Measurements from ENCODE around the gene CPNE4.

The CPNE4 gene

DNA sequence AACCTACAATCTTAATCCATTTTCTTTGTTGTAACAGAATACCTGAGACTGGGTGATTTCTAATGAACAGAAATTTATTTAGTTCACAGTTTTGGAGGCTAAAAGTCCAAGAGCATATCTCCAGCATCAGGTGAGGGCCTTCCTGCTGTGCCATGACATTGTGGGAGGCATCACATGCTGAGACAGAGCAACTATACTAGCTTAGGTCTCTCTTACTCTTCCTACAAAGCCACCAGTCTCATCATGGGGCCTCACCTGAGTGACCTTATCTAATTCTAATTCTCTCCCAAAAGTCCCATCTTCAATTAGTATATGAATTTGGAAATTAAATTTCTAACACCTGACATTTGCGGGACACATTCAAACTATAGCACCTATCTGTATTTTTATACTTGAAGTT is 285.0 kb downstream of the CPNE4 start:
- no peak overlapping the region for H3K4me3 ChIP-seq (ENCODE audit: low read depth, low read length)
- H3K36me3 ChIP-seq (ENCODE audit: control insufficient read depth, insufficient read depth, low read length) = no peaks in the 10 kb centered on the region
- no peak overlapping the region for H3K9ac ChIP-seq (ENCODE audit: low read depth, low read length)

GRCh38 chr3:131747466-131747865 is 287.3 kb downstream of the CPNE4 start:
- Histone ChIP-seq H3K36me3 (ENCODE audit: control insufficient read depth, insufficient read depth, low read length) (no peaks in the 10 kb centered on the region), H3K9ac (ENCODE audit: low read depth, low read length) (no peak overlapping the region)

More for the DNA sequence above, 285.0 kb downstream of the CPNE4 start:
- Histone ChIP-seq H3K27me3 (ENCODE audit: control insufficient read depth, insufficient read depth, low read length) (no peaks in the 10 kb centered on the region), H3K4me1 (ENCODE audit: control insufficient read depth, insufficient read depth, low read length) (peaks cover 3% of the 10 kb centered on the region), H3K9me3 (ENCODE audit: control insufficient read depth, insufficient read depth, low read length) (no peaks in the 10 kb centered on the region)

DNA sequence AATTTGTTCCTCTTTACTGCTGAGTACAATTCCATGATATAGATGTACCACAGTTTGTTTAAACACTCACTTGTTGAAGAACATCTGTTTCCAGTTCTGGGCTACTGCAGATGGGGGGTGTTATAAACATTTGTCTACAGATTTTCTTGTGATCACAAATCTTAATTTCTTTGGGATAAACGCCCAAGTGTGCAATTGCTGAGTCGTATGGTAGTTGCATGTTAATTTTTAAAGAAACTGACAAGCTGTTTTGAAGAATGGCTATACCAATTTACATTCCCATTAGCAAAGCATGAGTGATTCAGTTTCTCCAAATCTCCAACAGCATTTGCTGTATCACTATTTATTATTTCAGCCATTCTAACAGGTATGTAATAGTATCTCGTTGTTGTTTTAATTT is 290.0 kb downstream of the CPNE4 start:
- H3K4me3 ChIP-seq (ENCODE audit: low read depth, low read length) = no peak overlapping the region
- peaks cover 3% of the 10 kb centered on the region for H3K4me1 ChIP-seq (ENCODE audit: control insufficient read depth, insufficient read depth, low read length)
- H3K9me3 ChIP-seq (ENCODE audit: control insufficient read depth, insufficient read depth, low read length) = no peaks in the 10 kb centered on the region
- H3K9ac ChIP-seq (ENCODE audit: low read depth, low read length) = no peak overlapping the region
- no peaks in the 10 kb centered on the region for H3K36me3 ChIP-seq (ENCODE audit: control insufficient read depth, insufficient read depth, low read length)
- H3K27me3 ChIP-seq (ENCODE audit: control insufficient read depth, insufficient read depth, low read length) = no peaks in the 10 kb centered on the region

More at GRCh38 chr3:131747466-131747865, 287.3 kb downstream of the CPNE4 start:
- H3K9me3 ChIP-seq (ENCODE audit: control insufficient read depth, insufficient read depth, low read length) = no peaks in the 10 kb centered on the region
- H3K4me3 ChIP-seq (ENCODE audit: low read depth, low read length) = no peak overlapping the region
- H3K27me3 ChIP-seq (ENCODE audit: control insufficient read depth, insufficient read depth, low read length) = no peaks in the 10 kb centered on the region
- peaks cover 3% of the 10 kb centered on the region for H3K4me1 ChIP-seq (ENCODE audit: control insufficient read depth, insufficient read depth, low read length)

DNA sequence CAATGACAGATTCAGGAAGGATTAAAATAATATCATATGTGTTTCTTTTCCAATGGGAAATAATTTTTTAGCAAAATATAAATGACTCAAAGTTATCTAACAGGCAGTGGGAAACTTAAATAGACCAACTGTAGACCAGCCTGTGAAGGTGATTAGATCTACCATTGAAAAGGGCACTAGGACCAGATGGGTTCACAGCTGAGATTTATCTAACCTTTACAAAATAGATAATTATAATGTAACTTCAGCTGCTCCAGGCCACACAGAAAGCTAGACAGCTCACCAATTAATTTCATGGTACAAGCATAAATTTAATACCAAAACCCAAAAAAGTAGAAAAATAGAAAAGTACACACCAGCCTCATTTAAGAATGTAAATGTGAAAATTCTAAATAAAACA is 291.7 kb downstream of the CPNE4 start:
- peaks cover 3% of the 10 kb centered on the region for H3K4me1 ChIP-seq (ENCODE audit: control insufficient read depth, insufficient read depth, low read length)
- H3K27me3 ChIP-seq (ENCODE audit: control insufficient read depth, insufficient read depth, low read length) = no peaks in the 10 kb centered on the region
- no peaks in the 10 kb centered on the region for H3K36me3 ChIP-seq (ENCODE audit: control insufficient read depth, insufficient read depth, low read length)
- H3K4me3 ChIP-seq (ENCODE audit: low read depth, low read length) = no peak overlapping the region
- no peak overlapping the region for H3K9ac ChIP-seq (ENCODE audit: low read depth, low read length)
- H3K9me3 ChIP-seq (ENCODE audit: control insufficient read depth, insufficient read depth, low read length) = no peaks in the 10 kb centered on the region

GRCh38 chr3:131739211-131739610 is 295.6 kb downstream of the CPNE4 start:
- Histone ChIP-seq H3K4me3 (ENCODE audit: low read depth, low read length) (no peak overlapping the region), H3K36me3 (ENCODE audit: control insufficient read depth, insufficient read depth, low read length) (no peaks in the 10 kb centered on the region), H3K9ac (ENCODE audit: low read depth, low read length) (no peak overlapping the region), H3K4me1 (ENCODE audit: control insufficient read depth, insufficient read depth, low read length) (no peaks in the 10 kb centered on the region), H3K9me3 (ENCODE audit: control insufficient read depth, insufficient read depth, low read length) (no peaks in the 10 kb centered on the region), H3K27me3 (ENCODE audit: control insufficient read depth, insufficient read depth, low read length) (no peaks in the 10 kb centered on the region)

GRCh38 chr3:131738095-131738494 is 296.7 kb downstream of the CPNE4 start:
- no peaks in the 10 kb centered on the region for H3K9me3 ChIP-seq (ENCODE audit: control insufficient read depth, insufficient read depth, low read length)
- H3K4me3 ChIP-seq (ENCODE audit: low read depth, low read length) = no peak overlapping the region
- H3K4me1 ChIP-seq (ENCODE audit: control insufficient read depth, insufficient read depth, low read length) = no peaks in the 10 kb centered on the region
- H3K9ac ChIP-seq (ENCODE audit: low read depth, low read length) = no peak overlapping the region
- H3K27me3 ChIP-seq (ENCODE audit: control insufficient read depth, insufficient read depth, low read length) = no peaks in the 10 kb centered on the region
- H3K36me3 ChIP-seq (ENCODE audit: control insufficient read depth, insufficient read depth, low read length) = no peaks in the 10 kb centered on the region

- Histone ChIP-seq H3K4me3 (ENCODE audit: low read depth, low read length) (no peak overlapping the region), H3K9ac (ENCODE audit: low read depth, low read length) (no peak overlapping the region), H3K9me3 (ENCODE audit: control insufficient read depth, insufficient read depth, low read length) (no peaks in the 10 kb centered on the region), H3K4me1 (ENCODE audit: control insufficient read depth, insufficient read depth, low read length) (no peaks in the 10 kb centered on the region), H3K36me3 (ENCODE audit: control insufficient read depth, insufficient read depth, low read length) (no peaks in the 10 kb centered on the region), H3K27me3 (ENCODE audit: control insufficient read depth, insufficient read depth, low read length) (no peaks in the 10 kb centered on the region)
These were observed 299.3 kb downstream of the CPNE4 start for GRCh38 chr3:131735544-131735943.

GRCh38 chr3:131735116-131735515 is 299.7 kb downstream of the CPNE4 start:
- Histone ChIP-seq H3K9me3 (ENCODE audit: control insufficient read depth, insufficient read depth, low read length) (no peaks in the 10 kb centered on the region), H3K4me1 (ENCODE audit: control insufficient read depth, insufficient read depth, low read length) (no peaks in the 10 kb centered on the region), H3K36me3 (ENCODE audit: control insufficient read depth, insufficient read depth, low read length) (no peaks in the 10 kb centered on the region), H3K27me3 (ENCODE audit: control insufficient read depth, insufficient read depth, low read length) (no peaks in the 10 kb centered on the region), H3K9ac (ENCODE audit: low read depth, low read length) (no peak overlapping the region), H3K4me3 (ENCODE audit: low read depth, low read length) (no peak overlapping the region)

- no peaks in the 10 kb centered on the region for H3K27me3 ChIP-seq (ENCODE audit: control insufficient read depth, insufficient read depth, low read length)
- H3K4me3 ChIP-seq (ENCODE audit: low read depth, low read length) = no peak overlapping the region
- H3K36me3 ChIP-seq (ENCODE audit: control insufficient read depth, insufficient read depth, low read length) = no peaks in the 10 kb centered on the region
- no peak overlapping the region for H3K9ac ChIP-seq (ENCODE audit: low read depth, low read length)
- H3K9me3 ChIP-seq (ENCODE audit: control insufficient read depth, insufficient read depth, low read length) = no peaks in the 10 kb centered on the region
- no peaks in the 10 kb centered on the region for H3K4me1 ChIP-seq (ENCODE audit: control insufficient read depth, insufficient read depth, low read length)
These were observed 301.6 kb downstream of the CPNE4 start for GRCh38 chr3:131733086-131733841.

DNA sequence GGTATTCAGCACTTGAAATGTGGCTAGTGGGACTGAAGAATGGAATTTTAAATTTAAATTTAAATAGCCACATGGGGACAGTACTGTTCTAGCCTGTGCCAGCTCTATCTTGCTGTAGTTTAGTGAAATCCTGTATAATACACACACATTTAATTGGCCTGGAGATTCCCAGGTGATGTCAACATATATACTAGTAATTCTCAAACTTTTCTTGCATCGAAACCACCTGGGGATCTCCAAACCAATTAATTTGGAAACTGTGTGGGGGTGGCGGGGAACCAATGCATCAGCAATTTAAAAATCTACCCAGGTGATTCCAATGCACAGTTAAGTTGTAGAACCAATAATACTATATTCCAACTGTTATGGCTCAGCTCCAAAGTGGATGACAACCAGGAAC is 303.1 kb downstream of the CPNE4 start:
- H3K4me3 ChIP-seq (ENCODE audit: low read depth, low read length) = no peak overlapping the region
- no peaks in the 10 kb centered on the region for H3K36me3 ChIP-seq (ENCODE audit: control insufficient read depth, insufficient read depth, low read length)
- H3K4me1 ChIP-seq (ENCODE audit: control insufficient read depth, insufficient read depth, low read length) = no peaks in the 10 kb centered on the region
- no peaks in the 10 kb centered on the region for H3K9me3 ChIP-seq (ENCODE audit: control insufficient read depth, insufficient read depth, low read length)
- no peaks in the 10 kb centered on the region for H3K27me3 ChIP-seq (ENCODE audit: control insufficient read depth, insufficient read depth, low read length)
- no peak overlapping the region for H3K9ac ChIP-seq (ENCODE audit: low read depth, low read length)

DNA sequence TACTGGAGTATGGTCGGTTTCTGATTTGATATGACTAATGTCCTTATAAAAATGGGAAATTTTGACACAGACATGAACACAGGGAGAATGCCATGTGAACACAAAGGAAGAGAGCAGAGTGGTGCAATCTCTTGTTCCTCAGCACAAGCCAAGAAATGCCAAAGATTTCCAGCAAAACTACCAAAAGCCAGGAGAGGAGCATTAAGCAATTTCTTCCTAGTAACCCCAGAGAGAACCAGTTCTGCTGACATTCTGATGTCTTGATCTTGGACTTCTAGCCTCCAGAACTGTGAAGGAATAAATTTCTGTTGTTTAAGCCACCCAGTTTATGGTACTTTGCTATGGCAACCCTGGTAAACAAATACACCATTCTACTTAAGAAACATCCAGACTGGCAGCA is 304.2 kb downstream of the CPNE4 start:
- no peak overlapping the region for H3K9ac ChIP-seq (ENCODE audit: low read depth, low read length)
- no peaks in the 10 kb centered on the region for H3K36me3 ChIP-seq (ENCODE audit: control insufficient read depth, insufficient read depth, low read length)
- H3K4me3 ChIP-seq (ENCODE audit: low read depth, low read length) = no peak overlapping the region
- no peaks in the 10 kb centered on the region for H3K9me3 ChIP-seq (ENCODE audit: control insufficient read depth, insufficient read depth, low read length)
- no peaks in the 10 kb centered on the region for H3K4me1 ChIP-seq (ENCODE audit: control insufficient read depth, insufficient read depth, low read length)
- H3K27me3 ChIP-seq (ENCODE audit: control insufficient read depth, insufficient read depth, low read length) = no peaks in the 10 kb centered on the region

DNA sequence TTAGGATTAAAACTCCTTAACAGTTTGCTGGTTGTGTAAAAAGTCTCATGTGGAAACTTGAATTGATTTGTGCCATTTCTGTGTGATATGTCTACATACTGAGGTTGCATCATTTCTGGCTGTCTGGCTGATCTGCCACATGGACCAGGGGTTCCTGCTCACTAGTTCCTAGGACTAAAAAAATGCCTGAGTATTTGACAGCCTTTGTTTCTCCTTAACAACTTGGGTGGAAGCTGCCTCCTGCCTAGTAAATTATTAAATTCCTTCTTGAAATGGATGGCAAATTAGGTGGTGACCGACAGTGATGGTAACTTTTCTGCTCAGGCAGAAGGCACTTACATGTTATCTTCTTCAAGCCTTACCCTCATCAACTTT is 305.2 kb downstream of the CPNE4 start:
- no peaks in the 10 kb centered on the region for H3K4me1 ChIP-seq (ENCODE audit: control insufficient read depth, insufficient read depth, low read length)
- H3K36me3 ChIP-seq (ENCODE audit: control insufficient read depth, insufficient read depth, low read length) = no peaks in the 10 kb centered on the region
- H3K9me3 ChIP-seq (ENCODE audit: control insufficient read depth, insufficient read depth, low read length) = no peaks in the 10 kb centered on the region
- no peak overlapping the region for H3K4me3 ChIP-seq (ENCODE audit: low read depth, low read length)
- no peaks in the 10 kb centered on the region for H3K27me3 ChIP-seq (ENCODE audit: control insufficient read depth, insufficient read depth, low read length)
- no peak overlapping the region for H3K9ac ChIP-seq (ENCODE audit: low read depth, low read length)
